GM19372 (cell line): ENCODE measurements around the gene KDM5A.
"Not testable (repeated sequence)": the region's sequence is repeated elsewhere in the genome, so short reads cannot be mapped to it uniquely, and the experiment has no call there.

Experiments used
- ATAC-seq: cut with Tn5 transposase; IDR thresholded peaks from one replicate; pipeline ENCODE4 v1.9.1; 2021; ENCODE audit warnings: mild to moderate bottlenecking, low read depth, moderate library complexity; ENCODE audit not compliant: unreplicated experiment

Gene KDM5A

GRCh38 chr12:242496-242895 is 146.6 kb downstream of the KDM5A start:
- ATAC-seq = no peak

GRCh38 chr12:241266-241665 is 147.9 kb downstream of the KDM5A start:
- no peak for ATAC-seq

GRCh38 chr12:240566-240965 is 148.6 kb downstream of the KDM5A start:
- ATAC-seq = no peak

- no peak for ATAC-seq
Observed at GRCh38 chr12:238736-239398, 150.3 kb downstream of the KDM5A start.

- ATAC-seq = no peak
Observed at GRCh38 chr12:238116-238515, 151.0 kb downstream of the KDM5A start.

GRCh38 chr12:237026-237815 is 151.9 kb downstream of the KDM5A start:
- ATAC-seq = no peak

GRCh38 chr12:236445-236844 is 152.7 kb downstream of the KDM5A start:
- ATAC-seq = no peak

GRCh38 chr12:235967-236366 is 153.2 kb downstream of the KDM5A start:
- not testable (repeated sequence) for ATAC-seq

GRCh38 chr12:234891-235415 is 154.2 kb downstream of the KDM5A start:
- no peak for ATAC-seq

GRCh38 chr12:234019-234418 is 155.1 kb downstream of the KDM5A start:
- ATAC-seq = no peak

GRCh38 chr12:233615-233968 is 155.5 kb downstream of the KDM5A start:
- no peak for ATAC-seq

- ATAC-seq = no peak
Observed at GRCh38 chr12:232731-233614, 156.1 kb downstream of the KDM5A start.

GRCh38 chr12:230925-231671 is 158.0 kb downstream of the KDM5A start:
- no peak for ATAC-seq
